ENCODE measurements around the gene BCL2L11.

BCL2L11 gene

GRCh38 chr2:111145103-111145760, 24.5 kb downstream of the BCL2L11 start:
- no peak for DNase-seq

- DNase-seq, result no peak
Observed at GRCh38 chr2:111145951-111146350, 25.2 kb downstream of the BCL2L11 start.

- DNase-seq, result no peak
Observed at GRCh38 chr2:111148225-111148873, 27.6 kb downstream of the BCL2L11 start.

- DNase-seq, result no peak
Observed at GRCh38 chr2:111148925-111149324, 28.2 kb downstream of the BCL2L11 start.

- DNase-seq, result no peak
Observed at GRCh38 chr2:111149882-111150455, 29.3 kb downstream of the BCL2L11 start.

- DNase-seq, result no peak
Observed at GRCh38 chr2:111154758-111155157, 34.0 kb downstream of the BCL2L11 start.

GRCh38 chr2:111155610-111156009, 34.9 kb downstream of the BCL2L11 start:
- DNase-seq, result no peak

GRCh38 chr2:111156529-111156928, 35.8 kb downstream of the BCL2L11 start:
- no peak for DNase-seq

GRCh38 chr2:111157071-111157661, 36.5 kb downstream of the BCL2L11 start:
- DNase-seq, result no peak

GRCh38 chr2:111157798-111158197, 37.1 kb downstream of the BCL2L11 start:
- DNase-seq, result no peak

- no peak for DNase-seq
Observed at GRCh38 chr2:111159641-111160040, 38.9 kb downstream of the BCL2L11 start.

- peak; percentile 13 for DNase-seq
Observed at GRCh38 chr2:111160758-111161157, 40.0 kb downstream of the BCL2L11 start.

- DNase-seq, result no peak
Observed at GRCh38 chr2:111161971-111162370, 41.3 kb downstream of the BCL2L11 start.

GRCh38 chr2:111162718-111163331, 42.1 kb downstream of the BCL2L11 start:
- peak; percentile 64 for DNase-seq

- DNase-seq, result no peak
Observed at GRCh38 chr2:111164078-111164477, 43.4 kb downstream of the BCL2L11 start.

GRCh38 chr2:111165084-111165483, 44.4 kb downstream of the BCL2L11 start:
- DNase-seq, result no peak

- DNase-seq, result no peak
Observed at GRCh38 chr2:111166115-111166514, 45.4 kb downstream of the BCL2L11 start.

GRCh38 chr2:111167076-111167862, 46.6 kb downstream of the BCL2L11 start:
- DNase-seq, result no peak

GRCh38 chr2:111167863-111168162, 47.1 kb downstream of the BCL2L11 start:
- DNase-seq, result no peak

- DNase-seq, result peak; percentile 7
Observed at GRCh38 chr2:111168528-111169239, 48.0 kb downstream of the BCL2L11 start.

GRCh38 chr2:111169268-111169667, 48.6 kb downstream of the BCL2L11 start:
- DNase-seq, result no peak

- no peak for DNase-seq
Observed at GRCh38 chr2:111169924-111170323, 49.2 kb downstream of the BCL2L11 start.
